GM06990 (cell line): ENCODE results near the gene CERS4.
"Not testable (repeated sequence)": the region's sequence is repeated elsewhere in the genome, so short reads cannot be mapped to it uniquely, and the experiment has no call there.

Experiments
- DNase-seq: peaks from one replicate; pipeline ENCODE4 v3.0.0-alpha.2; 2011; ENCODE audit not compliant: insufficient read length; ENCODE audit errors: extremely low read depth
- H3K27me3 ChIP-seq: replicated peaks from 2 replicates; pipeline ENCODE4 v1.6.0; 2011; ENCODE audit warnings: low read length; ENCODE audit not compliant: control insufficient read depth, insufficient read depth
- H3K36me3 ChIP-seq: 2 replicates; pipeline ENCODE4 v1.5.1; 2011; ENCODE audit warnings: low read length; ENCODE audit not compliant: control insufficient read depth, insufficient read depth
- H3K4me3 ChIP-seq: replicated peaks from 2 replicates; pipeline ENCODE4 v1.5.1; 2011; ENCODE audit warnings: low read depth, mild to moderate bottlenecking, control low read depth, low read length
- TF ChIP-seq, protein P1 (sequence below): IDR thresholded peaks from 2 replicates; pipeline ENCODE4 v1.5.1; 2011; ENCODE audit warnings: low read length, control low read depth, mild to moderate bottlenecking, inconsistent platforms; ENCODE audit not compliant: insufficient read depth, poor library complexity, severe bottlenecking

CERS4 gene

GRCh38 chr19:8261881-8262280, 52.7 kb downstream of the CERS4 start:
- Histone ChIP-seq H3K27me3 (no peaks in the 10 kb centered on the region), H3K36me3 (peaks cover 21% of the 10 kb centered on the region), H3K4me3 (no peak overlapping the region)
- DNase-seq, result no peak
- TF ChIP-seq, protein P1, sequence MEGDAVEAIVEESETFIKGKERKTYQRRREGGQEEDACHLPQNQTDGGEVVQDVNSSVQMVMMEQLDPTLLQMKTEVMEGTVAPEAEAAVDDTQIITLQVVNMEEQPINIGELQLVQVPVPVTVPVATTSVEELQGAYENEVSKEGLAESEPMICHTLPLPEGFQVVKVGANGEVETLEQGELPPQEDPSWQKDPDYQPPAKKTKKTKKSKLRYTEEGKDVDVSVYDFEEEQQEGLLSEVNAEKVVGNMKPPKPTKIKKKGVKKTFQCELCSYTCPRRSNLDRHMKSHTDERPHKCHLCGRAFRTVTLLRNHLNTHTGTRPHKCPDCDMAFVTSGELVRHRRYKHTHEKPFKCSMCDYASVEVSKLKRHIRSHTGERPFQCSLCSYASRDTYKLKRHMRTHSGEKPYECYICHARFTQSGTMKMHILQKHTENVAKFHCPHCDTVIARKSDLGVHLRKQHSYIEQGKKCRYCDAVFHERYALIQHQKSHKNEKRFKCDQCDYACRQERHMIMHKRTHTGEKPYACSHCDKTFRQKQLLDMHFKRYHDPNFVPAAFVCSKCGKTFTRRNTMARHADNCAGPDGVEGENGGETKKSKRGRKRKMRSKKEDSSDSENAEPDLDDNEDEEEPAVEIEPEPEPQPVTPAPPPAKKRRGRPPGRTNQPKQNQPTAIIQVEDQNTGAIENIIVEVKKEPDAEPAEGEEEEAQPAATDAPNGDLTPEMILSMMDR, result no peak

DNA sequence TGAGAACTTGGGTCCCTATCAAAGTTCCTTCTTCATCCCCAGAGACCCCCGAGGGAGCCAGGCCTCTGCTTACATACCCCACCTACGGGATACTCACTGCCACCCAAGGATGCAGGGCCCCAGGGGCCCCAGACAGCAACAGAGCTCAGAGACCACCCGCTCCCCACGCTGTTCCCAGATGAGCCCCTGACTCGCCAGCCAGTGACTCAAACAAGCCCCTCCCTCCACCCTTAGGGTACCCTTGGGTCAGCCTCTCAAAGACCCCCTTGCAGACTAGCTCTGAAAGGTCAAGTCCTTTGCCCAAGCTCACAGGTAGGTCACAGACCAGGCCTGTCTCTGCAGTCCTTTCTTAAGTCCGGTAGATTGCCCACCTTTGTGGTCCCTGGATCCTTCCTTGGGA, 53.3 kb downstream of the CERS4 start:
- TF ChIP-seq, protein P1, result no peak
- H3K27me3 ChIP-seq, result no peaks in the 10 kb centered on the region
- DNase-seq, result no peak
- peaks cover 16% of the 10 kb centered on the region for H3K36me3 ChIP-seq
- no peak overlapping the region for H3K4me3 ChIP-seq

DNA sequence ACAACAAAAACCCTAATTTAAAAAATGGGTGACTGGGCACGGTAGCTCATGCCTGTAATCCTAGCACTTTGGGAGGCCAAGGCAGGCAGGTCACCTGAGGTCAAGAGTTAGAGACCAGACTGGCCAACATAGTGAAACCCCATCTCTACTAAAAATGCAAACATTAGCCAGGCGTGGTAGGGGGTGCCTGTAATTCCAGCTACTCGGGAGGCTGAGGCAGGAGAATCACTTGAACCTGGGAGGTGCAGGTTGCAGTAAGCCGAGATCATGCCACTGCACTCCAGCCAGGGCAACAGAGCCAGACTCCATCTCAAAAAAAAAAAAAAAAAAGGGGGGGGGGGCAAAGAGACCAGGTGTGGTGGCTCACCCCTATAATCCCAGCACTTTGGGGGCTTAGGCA, 55.1 kb downstream of the CERS4 start:
- H3K4me3 ChIP-seq, result not testable (repeated sequence)

DNA sequence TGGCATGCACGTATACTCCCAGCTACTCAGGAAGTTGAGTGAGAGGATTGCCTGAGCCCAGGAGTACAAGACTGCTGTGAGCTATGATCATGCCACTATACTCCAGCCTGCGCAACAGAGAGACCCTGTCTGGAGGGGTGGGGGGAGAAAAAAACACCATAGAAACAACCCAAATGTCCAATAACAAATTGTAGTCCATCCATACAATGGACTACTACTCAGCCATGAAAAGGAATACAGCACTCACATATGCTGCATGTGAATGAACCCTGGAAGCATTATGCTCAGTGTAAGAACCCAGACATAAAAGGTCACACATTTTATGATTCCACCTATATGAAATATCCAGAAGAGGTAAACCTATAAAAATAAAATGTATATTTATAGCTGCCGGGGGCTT, 56.7 kb downstream of the CERS4 start:
- no peak for DNase-seq
- no peak overlapping the region for H3K4me3 ChIP-seq
- H3K27me3 ChIP-seq, result no peaks in the 10 kb centered on the region
- TF ChIP-seq, protein P1, result no peak
- H3K36me3 ChIP-seq, result peaks cover 9% of the 10 kb centered on the region

More for the DNA sequence above, 55.1 kb downstream of the CERS4 start:
- not testable (repeated sequence) for H3K27me3 ChIP-seq, DNase-seq
- H3K36me3 ChIP-seq, result peaks cover 12% of the 10 kb centered on the region

GRCh38 chr19:8269724-8270123, 60.6 kb downstream of the CERS4 start:
- TF ChIP-seq, protein P1, result no peak

DNA sequence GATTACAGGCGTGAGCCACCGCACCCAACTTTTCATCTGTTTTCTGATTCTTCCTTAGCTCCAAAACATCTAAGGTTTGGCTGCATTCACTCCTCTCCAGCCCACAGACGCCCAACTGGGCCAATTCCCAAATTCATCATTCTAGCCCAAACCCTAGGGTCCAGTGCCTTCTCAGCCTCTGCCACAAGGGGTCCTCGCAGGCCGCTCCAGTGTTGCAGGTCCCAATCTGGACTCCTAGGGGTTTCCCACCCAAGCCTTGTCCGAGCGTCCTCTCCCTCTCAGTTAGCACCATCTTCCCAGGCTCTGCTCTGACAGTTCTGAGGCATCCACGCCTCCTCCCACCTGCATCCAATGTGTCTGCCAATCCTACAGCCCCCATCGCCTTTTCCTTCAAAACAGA, 67.3 kb downstream of the CERS4 start:
- H3K27me3 ChIP-seq, DNase-seq, H3K36me3 ChIP-seq, H3K4me3 ChIP-seq: not testable (repeated sequence)

More at GRCh38 chr19:8269724-8270123, 60.6 kb downstream of the CERS4 start:
- Histone ChIP-seq H3K27me3 (no peaks in the 10 kb centered on the region), H3K4me3 (no peak overlapping the region; the same call in 1 of the 2 replicates), H3K36me3 (no peaks in the 10 kb centered on the region)
- no peak for DNase-seq

GRCh38 chr19:8291337-8291736, 82.2 kb downstream of the CERS4 start:
- not testable (repeated sequence) for DNase-seq, H3K27me3 ChIP-seq, H3K4me3 ChIP-seq, H3K36me3 ChIP-seq
